ENCODE measurements around the gene VPS13C. TPM values are rescaled to one million over a fixed set of nuclear protein-coding genes. Genes with fewer than 3 reads are reported as not detected.

The VPS13C gene
- total RNA-seq, 1 donor, result 117 TPM

DNA sequence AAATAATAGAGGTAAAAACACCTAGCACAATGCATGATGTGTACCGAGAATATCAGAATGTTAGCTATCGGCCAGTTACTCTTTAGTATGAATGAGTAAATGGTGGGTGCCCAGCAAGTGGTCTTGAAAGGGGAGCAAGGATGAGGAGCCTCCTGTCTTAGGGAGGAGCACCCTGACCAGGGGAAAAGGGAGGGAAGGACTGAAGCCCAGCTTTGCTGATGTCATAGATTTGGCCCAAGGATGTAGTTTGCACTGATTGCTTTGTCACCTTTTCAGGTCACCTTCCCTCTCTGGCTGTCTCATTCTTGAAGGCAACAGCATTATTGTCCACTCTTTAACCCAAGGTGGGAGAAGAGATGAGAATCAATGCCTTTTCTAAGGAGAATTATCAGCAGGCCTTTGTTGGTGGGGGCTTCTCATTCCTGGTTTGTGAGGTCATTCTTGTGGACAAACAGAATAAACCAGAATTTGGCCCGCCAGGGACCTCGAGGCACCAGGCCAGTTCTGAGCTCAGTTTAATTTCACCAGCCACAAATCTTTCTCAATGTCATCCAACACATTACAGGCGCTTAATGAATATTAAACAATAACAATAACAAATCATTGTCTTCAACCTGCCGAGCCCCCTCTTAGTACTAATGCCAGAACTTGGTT is 231.3 kb downstream of the VPS13C start:
- TF ChIP-seq, protein P1, sequence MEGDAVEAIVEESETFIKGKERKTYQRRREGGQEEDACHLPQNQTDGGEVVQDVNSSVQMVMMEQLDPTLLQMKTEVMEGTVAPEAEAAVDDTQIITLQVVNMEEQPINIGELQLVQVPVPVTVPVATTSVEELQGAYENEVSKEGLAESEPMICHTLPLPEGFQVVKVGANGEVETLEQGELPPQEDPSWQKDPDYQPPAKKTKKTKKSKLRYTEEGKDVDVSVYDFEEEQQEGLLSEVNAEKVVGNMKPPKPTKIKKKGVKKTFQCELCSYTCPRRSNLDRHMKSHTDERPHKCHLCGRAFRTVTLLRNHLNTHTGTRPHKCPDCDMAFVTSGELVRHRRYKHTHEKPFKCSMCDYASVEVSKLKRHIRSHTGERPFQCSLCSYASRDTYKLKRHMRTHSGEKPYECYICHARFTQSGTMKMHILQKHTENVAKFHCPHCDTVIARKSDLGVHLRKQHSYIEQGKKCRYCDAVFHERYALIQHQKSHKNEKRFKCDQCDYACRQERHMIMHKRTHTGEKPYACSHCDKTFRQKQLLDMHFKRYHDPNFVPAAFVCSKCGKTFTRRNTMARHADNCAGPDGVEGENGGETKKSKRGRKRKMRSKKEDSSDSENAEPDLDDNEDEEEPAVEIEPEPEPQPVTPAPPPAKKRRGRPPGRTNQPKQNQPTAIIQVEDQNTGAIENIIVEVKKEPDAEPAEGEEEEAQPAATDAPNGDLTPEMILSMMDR (IDR thresholded peaks at IDR 0.05; ENCODE audit: extremely low read depth, low read depth, low read length), result no peak
- H3K27me3 ChIP-seq (ENCODE audit: insufficient read depth, low read length), result peaks cover 21% of the 10 kb centered on the region
- no peak overlapping the region for H3K27ac ChIP-seq (ENCODE audit: low read depth, low read length)
- DNase-seq (ENCODE audit: insufficient read length, low spot score, missing footprints), result no peak
- H3K4me2 ChIP-seq (ENCODE audit: insufficient read depth, low read length), result no peak overlapping the region
- no peak overlapping the region for H3K4me3 ChIP-seq (ENCODE audit: insufficient read depth, low read length)
- H2AFZ ChIP-seq (ENCODE audit: low read length), result no peak overlapping the region
- no peaks in the 10 kb centered on the region for H3K79me2 ChIP-seq (ENCODE audit: insufficient read depth, low read length)
- H3K9me3 ChIP-seq (ENCODE audit: low read depth, low read length), result no peaks in the 10 kb centered on the region
- H4K20me1 ChIP-seq (ENCODE audit: insufficient read depth, low read length), result no peaks in the 10 kb centered on the region
- H3K4me1 ChIP-seq (ENCODE audit: insufficient read depth, low read length), result no peaks in the 10 kb centered on the region
- H3K36me3 ChIP-seq (ENCODE audit: insufficient read depth, low read length), result no peaks in the 10 kb centered on the region

DNA sequence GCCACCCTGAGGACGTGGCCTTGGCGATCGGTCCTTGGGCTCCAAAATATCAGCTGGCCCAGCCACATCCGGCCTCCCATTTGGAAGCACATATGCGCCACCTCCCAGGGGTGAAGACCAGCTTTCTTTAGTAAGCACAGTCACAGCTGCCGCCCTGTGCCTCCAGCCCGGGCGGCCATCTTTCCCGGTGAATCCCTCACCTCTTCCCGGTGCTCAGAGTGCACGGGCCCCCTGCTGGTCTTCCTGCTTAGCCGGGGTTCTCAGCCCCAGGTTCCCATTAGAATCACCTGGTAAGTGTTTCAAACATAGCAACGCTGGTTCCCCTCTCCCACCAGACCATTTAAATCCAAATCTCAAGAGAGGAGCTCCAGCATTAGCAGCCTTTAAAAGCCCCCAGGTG is 232.2 kb downstream of the VPS13C start:
- no peak for DNase-seq (ENCODE audit: insufficient read length, low spot score, missing footprints)
- H3K79me2 ChIP-seq (ENCODE audit: insufficient read depth, low read length), result no peaks in the 10 kb centered on the region
- H2AFZ ChIP-seq (ENCODE audit: low read length), result no peak overlapping the region
- H3K27ac ChIP-seq (ENCODE audit: low read depth, low read length), result no peak overlapping the region
- H3K4me1 ChIP-seq (ENCODE audit: insufficient read depth, low read length), result no peaks in the 10 kb centered on the region
- TF ChIP-seq, protein P1 (IDR thresholded peaks at IDR 0.05; ENCODE audit: extremely low read depth, low read depth, low read length), result no peak
- H4K20me1 ChIP-seq (ENCODE audit: insufficient read depth, low read length), result no peaks in the 10 kb centered on the region
- H3K27me3 ChIP-seq (ENCODE audit: insufficient read depth, low read length), result peaks cover 15% of the 10 kb centered on the region
- H3K4me2 ChIP-seq (ENCODE audit: insufficient read depth, low read length), result no peak overlapping the region
- H3K4me3 ChIP-seq (ENCODE audit: insufficient read depth, low read length), result no peak overlapping the region
- H3K36me3 ChIP-seq (ENCODE audit: insufficient read depth, low read length), result no peaks in the 10 kb centered on the region
- H3K9me3 ChIP-seq (ENCODE audit: low read depth, low read length), result no peaks in the 10 kb centered on the region

- Histone ChIP-seq H3K27ac (ENCODE audit: low read depth, low read length) (no peak overlapping the region), H3K36me3 (ENCODE audit: insufficient read depth, low read length) (no peaks in the 10 kb centered on the region), H3K4me2 (ENCODE audit: insufficient read depth, low read length) (no peak overlapping the region), H3K4me3 (ENCODE audit: insufficient read depth, low read length) (no peak overlapping the region), H3K9me3 (ENCODE audit: low read depth, low read length) (no peaks in the 10 kb centered on the region), H4K20me1 (ENCODE audit: insufficient read depth, low read length) (no peaks in the 10 kb centered on the region), H3K27me3 (ENCODE audit: insufficient read depth, low read length) (peaks cover 10% of the 10 kb centered on the region), H3K79me2 (ENCODE audit: insufficient read depth, low read length) (no peaks in the 10 kb centered on the region), H2AFZ (ENCODE audit: low read length) (no peak overlapping the region), H3K4me1 (ENCODE audit: insufficient read depth, low read length) (no peaks in the 10 kb centered on the region)
- DNase-seq (ENCODE audit: insufficient read length, low spot score, missing footprints), result no peak
- TF ChIP-seq, protein P1 (IDR thresholded peaks at IDR 0.05; ENCODE audit: extremely low read depth, low read depth, low read length), result no peak
These were observed 233.1 kb downstream of the VPS13C start for GRCh38 chr15:61827131-61827530.

DNA sequence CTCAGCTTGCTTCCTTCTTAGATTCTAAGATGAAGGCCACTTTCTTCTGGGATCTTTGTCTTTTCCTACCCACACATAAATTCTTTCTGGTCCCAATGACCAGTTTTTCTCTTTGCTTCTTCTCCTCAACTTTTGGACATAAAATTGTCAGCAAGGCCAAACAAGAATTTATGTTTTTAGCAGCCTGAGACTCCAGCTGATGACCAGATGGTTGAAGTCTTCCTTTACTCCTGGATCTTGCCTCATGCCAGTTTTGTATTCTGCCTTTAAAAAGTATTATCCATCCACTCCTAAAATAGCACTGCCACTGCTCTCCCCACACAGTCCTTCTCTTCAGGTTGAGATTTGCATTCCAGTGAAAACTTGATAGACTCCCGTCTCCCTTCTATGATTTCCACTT is 236.0 kb downstream of the VPS13C start:
- no peak overlapping the region for H2AFZ ChIP-seq (ENCODE audit: low read length)
- H3K4me2 ChIP-seq (ENCODE audit: insufficient read depth, low read length), result no peak overlapping the region
- H3K4me3 ChIP-seq (ENCODE audit: insufficient read depth, low read length), result no peak overlapping the region
- H3K27ac ChIP-seq (ENCODE audit: low read depth, low read length), result no peak overlapping the region
- H3K4me1 ChIP-seq (ENCODE audit: insufficient read depth, low read length), result no peaks in the 10 kb centered on the region
- DNase-seq (ENCODE audit: insufficient read length, low spot score, missing footprints), result no peak
- no peaks in the 10 kb centered on the region for H3K79me2 ChIP-seq (ENCODE audit: insufficient read depth, low read length)
- no peaks in the 10 kb centered on the region for H3K36me3 ChIP-seq (ENCODE audit: insufficient read depth, low read length)
- H4K20me1 ChIP-seq (ENCODE audit: insufficient read depth, low read length), result no peaks in the 10 kb centered on the region
- peaks cover 12% of the 10 kb centered on the region for H3K27me3 ChIP-seq (ENCODE audit: insufficient read depth, low read length)
- TF ChIP-seq, protein P1 (IDR thresholded peaks at IDR 0.05; ENCODE audit: extremely low read depth, low read depth, low read length), result no peak
- H3K9me3 ChIP-seq (ENCODE audit: low read depth, low read length), result no peaks in the 10 kb centered on the region
